H1 (cell line): ENCODE data around the gene ZNF837. TPM values are rescaled to one million over a fixed set of nuclear protein-coding genes. Genes with fewer than 3 reads are reported as not detected.

ENCODE experiments used
- microRNA-seq, 2 experiments: library from miRNA; unstranded; fragments of <30 nt; microRNA quantifications; one replicate each; pipeline versions ENCODE4 to v1.2.0, GENCODE V29; 2016 to 2020; ENCODE audit warnings: borderline microRNAs expressed in 2 of 2, borderline number of aligned reads in 2 of 2, borderline replicate concordance in 1 of 2
- polyA plus RNA-seq, 7 experiments: library from polyadenylated mRNA; depleted of rRNA in 3 of 7; stranded (reverse) in 5 of 7; unstranded in 2 of 7; fragments of >200 nt in 5 of 7; fragments of 200-250 nt in 2 of 7; gene quantifications; 1 replicate in 5 of 7; 2 replicates in 1 of 7; 4 replicates in 1 of 7; pipeline versions ENCODE4 v1.2.1 to v1.2.3, GENCODE V29; 2011 to 2013; ENCODE audit warnings: missing spikeins in 2 of 7, mixed read lengths in 2 of 7
- small RNA-seq: library from polyadenylated mRNA; stranded (forward); fragments of <200 nt; extraction: miRNeasy Mini kit (QIAGEN cat#:217004); gene quantifications from one replicate; pipeline ENCODE3, GENCODE V24; 2013; ENCODE audit not compliant: insufficient read depth
- total RNA-seq: library from RNA; stranded (reverse); fragmentation: NEBNext Ultra II Directional; extraction: Animal tissue kit (Norgen Biotek cat#: 25700); gene quantifications from 2 replicates; pipeline ENCODE4 v1.2.1, GENCODE V29; 2021

Gene ZNF837
- total and polyA plus RNA-seq, 2 of the 8 experiments (the other 6 are each of a cell fraction or from before 2014, with no cell fraction given): 1.9 to 3.3 TPM

Small RNAs within 50 kb of the gene (microRNA-seq; reads per million reads assigned to microRNA genes)
- gene MIR4754 (0.20 to 0.46 reads per million in 2 experiments), gene MIR6806 (0 reads per million in 2 experiments)

Small RNAs within 50 kb of the gene (small RNA-seq; reads per million reads assigned to genes)
- not detected for gene MIR4754
- 0.86 reads per million for gene MIR6806
- not detected for gene RNA5SP473

Other genes starting within 250 kb of the ZNF837 start
- gene ZNF329, start 230.2 kb downstream of the ZNF837 start, total RNA-seq: 11.2 and 12.0 TPM in 2 replicates
- 5.0 and 5.8 TPM in 2 replicates for gene ZNF329, start 230.2 kb downstream of the ZNF837 start, polyA plus RNA-seq (2011; rRNA removed)
- gene ZNF274, start 198.0 kb downstream of the ZNF837 start, total RNA-seq: 25.1 and 27.7 TPM in 2 replicates
- 13.3 and 14.2 TPM in 2 replicates for gene ZNF274, start 198.0 kb downstream of the ZNF837 start, polyA plus RNA-seq (2011; rRNA removed)
- 54.5 and 60.8 TPM in 2 replicates for gene ZNF544, start 152.1 kb downstream of the ZNF837 start, total RNA-seq
- gene ZNF544, start 152.1 kb downstream of the ZNF837 start, polyA plus RNA-seq (2011; rRNA removed): 47.9 and 48.8 TPM in 2 replicates
- 20.5 and 21.5 TPM in 2 replicates for gene ZNF8, start 102.1 kb downstream of the ZNF837 start, total RNA-seq
- 9.2 and 9.8 TPM in 2 replicates for gene ZNF8, start 102.1 kb downstream of the ZNF837 start, polyA plus RNA-seq (2011; rRNA removed)
- 30.6 and 31.5 TPM in 2 replicates for gene ERVK3-1, start 75.7 kb downstream of the ZNF837 start, total RNA-seq
- 28.1 and 29.9 TPM in 2 replicates for gene ERVK3-1, start 75.7 kb downstream of the ZNF837 start, polyA plus RNA-seq (2011; rRNA removed)
- gene ZSCAN22, start 54.0 kb downstream of the ZNF837 start, total RNA-seq: 3.1 and 3.2 TPM in 2 replicates
- 2.6 and 3.3 TPM in 2 replicates for gene ZSCAN22, start 54.0 kb downstream of the ZNF837 start, polyA plus RNA-seq (2011; rRNA removed)
- gene A1BG, start 27.5 kb downstream of the ZNF837 start, total RNA-seq: 19.9 and 20.8 TPM in 2 replicates
- 69.6 and 108 TPM in 2 replicates for gene A1BG, start 27.5 kb downstream of the ZNF837 start, polyA plus RNA-seq (2011; rRNA removed)
- 0.93 and 1.0 TPM in 2 replicates for gene ZNF497, start 18.3 kb downstream of the ZNF837 start, total RNA-seq
- gene ZNF497, start 18.3 kb downstream of the ZNF837 start, polyA plus RNA-seq (2011; rRNA removed): 1.4 and 2.0 TPM in 2 replicates
- 1,554 and 1,557 TPM in 2 replicates for gene RPS5, start 6.2 kb upstream of the ZNF837 start, total RNA-seq
- 5,731 and 5,910 TPM in 2 replicates for gene RPS5, start 6.2 kb upstream of the ZNF837 start, polyA plus RNA-seq (2011; rRNA removed)
- gene RNF225, start 14.6 kb upstream of the ZNF837 start, total RNA-seq: 1.0 and 1.2 TPM in 2 replicates
- gene RNF225, start 14.6 kb upstream of the ZNF837 start, polyA plus RNA-seq (2011; rRNA removed): 0.17 TPM in 2 replicates
- 4.5 and 5.2 TPM in 2 replicates for gene ZNF584, start 27.6 kb upstream of the ZNF837 start, total RNA-seq
- 2.5 and 2.7 TPM in 2 replicates for gene ZNF584, start 27.6 kb upstream of the ZNF837 start, polyA plus RNA-seq (2011; rRNA removed)
- gene ZNF132, start 59.1 kb upstream of the ZNF837 start, total RNA-seq: 1.5 and 1.9 TPM in 2 replicates
- 0.86 and 0.89 TPM in 2 replicates for gene ZNF132, start 59.1 kb upstream of the ZNF837 start, polyA plus RNA-seq (2011; rRNA removed)
- gene ZNF324B, start 70.6 kb upstream of the ZNF837 start, total RNA-seq: 5.3 and 6.0 TPM in 2 replicates
- 2.9 and 3.5 TPM in 2 replicates for gene ZNF324B, start 70.6 kb upstream of the ZNF837 start, polyA plus RNA-seq (2011; rRNA removed)
- gene ZNF324, start 86.0 kb upstream of the ZNF837 start, total RNA-seq: 5.8 and 6.4 TPM in 2 replicates
- gene ZNF324, start 86.0 kb upstream of the ZNF837 start, polyA plus RNA-seq (2011; rRNA removed): 5.1 and 6.7 TPM in 2 replicates
- 4.1 and 4.3 TPM in 2 replicates for gene ZNF446, start 95.3 kb upstream of the ZNF837 start, total RNA-seq
- gene ZNF446, start 95.3 kb upstream of the ZNF837 start, polyA plus RNA-seq (2011; rRNA removed): 5.5 and 8.2 TPM in 2 replicates
- gene SLC27A5, start 131.0 kb upstream of the ZNF837 start, total RNA-seq: 20.7 and 25.1 TPM in 2 replicates
- 80.5 and 95.9 TPM in 2 replicates for gene SLC27A5, start 131.0 kb upstream of the ZNF837 start, polyA plus RNA-seq (2011; rRNA removed)
- gene ZBTB45, start 138.8 kb upstream of the ZNF837 start, total RNA-seq: 16.9 and 17.3 TPM in 2 replicates
- 17.2 and 31.4 TPM in 2 replicates for gene ZBTB45, start 138.8 kb upstream of the ZNF837 start, polyA plus RNA-seq (2011; rRNA removed)
- gene TRIM28, start 163.0 kb upstream of the ZNF837 start, total RNA-seq: 1,398 and 1,433 TPM in 2 replicates
- gene TRIM28, start 163.0 kb upstream of the ZNF837 start, polyA plus RNA-seq (2011; rRNA removed): 1,442 and 2,243 TPM in 2 replicates
- gene CHMP2A, start 174.1 kb upstream of the ZNF837 start, total RNA-seq: 70.0 and 75.8 TPM in 2 replicates
- 115 and 132 TPM in 2 replicates for gene CHMP2A, start 174.1 kb upstream of the ZNF837 start, polyA plus RNA-seq (2011; rRNA removed)
- 114 and 119 TPM in 2 replicates for gene UBE2M, start 177.6 kb upstream of the ZNF837 start, total RNA-seq
- 91.8 and 93.8 TPM in 2 replicates for gene UBE2M, start 177.6 kb upstream of the ZNF837 start, polyA plus RNA-seq (2011; rRNA removed)
- gene MZF1, start 192.3 kb upstream of the ZNF837 start, total RNA-seq: 15.2 and 15.5 TPM in 2 replicates
- 25.0 and 38.0 TPM in 2 replicates for gene MZF1, start 192.3 kb upstream of the ZNF837 start, polyA plus RNA-seq (2011; rRNA removed)